ENCODE results near the gene TCTN1. TPM values are rescaled to one million over a fixed set of nuclear protein-coding genes. Genes with fewer than 3 reads are reported as not detected.
A peak's percentile ranks its signal among the peaks of the same experiment; 100 is the strongest.

Gene TCTN1
- total and polyA plus RNA-seq, 2 of the 13 experiments (the other 11 are each of a cell fraction or from before 2014, with no cell fraction given): 13.6 to 16.0 TPM

DNA sequence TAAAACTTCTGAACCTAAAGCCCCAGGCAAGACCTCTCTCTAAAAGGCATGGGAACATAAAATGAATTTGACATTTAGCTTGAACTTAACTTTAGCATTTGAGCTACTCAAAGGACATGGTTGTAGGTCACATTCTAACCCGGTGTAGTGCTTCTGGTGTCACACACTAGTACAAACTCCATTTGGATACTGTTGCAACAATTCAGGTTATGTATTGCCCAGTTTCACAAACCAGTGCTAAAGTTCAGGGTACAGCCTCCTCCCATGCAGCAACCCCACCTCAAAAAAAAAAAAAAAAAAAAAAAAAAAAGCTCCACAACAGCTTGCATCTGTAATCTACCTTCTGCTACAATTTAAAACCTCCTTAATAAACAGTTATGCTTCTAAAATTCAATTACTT lies 38.6 kb upstream of the TCTN1 start (continued):
- TF ChIP-seq, protein P1, sequence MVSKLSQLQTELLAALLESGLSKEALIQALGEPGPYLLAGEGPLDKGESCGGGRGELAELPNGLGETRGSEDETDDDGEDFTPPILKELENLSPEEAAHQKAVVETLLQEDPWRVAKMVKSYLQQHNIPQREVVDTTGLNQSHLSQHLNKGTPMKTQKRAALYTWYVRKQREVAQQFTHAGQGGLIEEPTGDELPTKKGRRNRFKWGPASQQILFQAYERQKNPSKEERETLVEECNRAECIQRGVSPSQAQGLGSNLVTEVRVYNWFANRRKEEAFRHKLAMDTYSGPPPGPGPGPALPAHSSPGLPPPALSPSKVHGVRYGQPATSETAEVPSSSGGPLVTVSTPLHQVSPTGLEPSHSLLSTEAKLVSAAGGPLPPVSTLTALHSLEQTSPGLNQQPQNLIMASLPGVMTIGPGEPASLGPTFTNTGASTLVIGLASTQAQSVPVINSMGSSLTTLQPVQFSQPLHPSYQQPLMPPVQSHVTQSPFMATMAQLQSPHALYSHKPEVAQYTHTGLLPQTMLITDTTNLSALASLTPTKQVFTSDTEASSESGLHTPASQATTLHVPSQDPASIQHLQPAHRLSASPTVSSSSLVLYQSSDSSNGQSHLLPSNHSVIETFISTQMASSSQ (IDR thresholded peaks at IDR 0.05; ENCODE audit: low read depth): peak; percentile 57
- TF ChIP-seq, protein P1 (CRISPR knock-in tag; IDR thresholded peaks at IDR 0.05; ENCODE audit: borderline replicate concordance): peak; percentile 40; the same call in 1 of the 2 replicates
- TF ChIP-seq SNAPC5 (CRISPR knock-in tag; IDR thresholded peaks at IDR 0.05; ENCODE audit: borderline replicate concordance) (no peak), ZNF124 (CRISPR knock-in tag; IDR thresholded peaks at IDR 0.05) (peak; percentile 63; the same call in 1 of the 2 replicates), ZNF446 (CRISPR knock-in tag; IDR thresholded peaks at IDR 0.05) (no peak), NONO (IDR thresholded peaks at IDR 0.05) (no peak), NONO (CRISPR knock-in tag; conservative IDR thresholded peaks at IDR 0.05) (0 out of 2 replicates have a peak, but pooled peaks have one; percentile 22), CC2D1A (CRISPR knock-in tag; IDR thresholded peaks at IDR 0.05) (no peak), MEF2D (CRISPR knock-in tag; IDR thresholded peaks at IDR 0.05) (0 out of 2 replicates have a peak, but pooled peaks have one; percentile 51), ZSCAN21 (CRISPR knock-in tag; IDR thresholded peaks at IDR 0.05; ENCODE audit: borderline replicate concordance) (0 out of 2 replicates have a peak, but pooled peaks have one; percentile 32), ATF6 (CRISPR knock-in tag; conservative IDR thresholded peaks at IDR 0.05) (no peak), FOXO1 (CRISPR knock-in tag; IDR thresholded peaks at IDR 0.05) (peak; percentile 82), MEIS2 (CRISPR knock-in tag; IDR thresholded peaks at IDR 0.05) (no peak), NFIC (IDR thresholded peaks at IDR 0.05; ENCODE audit: low read length) (peak; percentile 75), FOXJ3 (CRISPR knock-in tag; IDR thresholded peaks at IDR 0.05; ENCODE audit: borderline replicate concordance) (peak; percentile 80), SIX4 (CRISPR knock-in tag; IDR thresholded peaks at IDR 0.05) (peak; percentile 72; the same call in 1 of the 2 replicates), ZNF766 (CRISPR knock-in tag; IDR thresholded peaks at IDR 0.05; ENCODE audit: borderline replicate concordance) (no peak), ZNF891 (CRISPR knock-in tag; IDR thresholded peaks at IDR 0.05) (no peak), ESRRA (CRISPR knock-in tag; IDR thresholded peaks at IDR 0.05; ENCODE audit: low read depth) (peak; percentile 99), ZNF577 (CRISPR knock-in tag; IDR thresholded peaks at IDR 0.05; ENCODE audit: borderline replicate concordance, low read depth) (no peak), RFX1 (IDR thresholded peaks at IDR 0.05) (no peak), TSC22D2 (CRISPR knock-in tag; IDR thresholded peaks at IDR 0.05; ENCODE audit: borderline replicate concordance) (no peak), HNRNPH1 (optimal IDR thresholded peaks at IDR 0.05; ENCODE audit: low read depth, low read length) (no peak), HDAC2 (CRISPR knock-in tag; IDR thresholded peaks at IDR 0.05) (peak; percentile 92), HOXA3 (CRISPR knock-in tag; IDR thresholded peaks at IDR 0.05) (peak; percentile 69)
- TF ChIP-seq, protein P2, sequence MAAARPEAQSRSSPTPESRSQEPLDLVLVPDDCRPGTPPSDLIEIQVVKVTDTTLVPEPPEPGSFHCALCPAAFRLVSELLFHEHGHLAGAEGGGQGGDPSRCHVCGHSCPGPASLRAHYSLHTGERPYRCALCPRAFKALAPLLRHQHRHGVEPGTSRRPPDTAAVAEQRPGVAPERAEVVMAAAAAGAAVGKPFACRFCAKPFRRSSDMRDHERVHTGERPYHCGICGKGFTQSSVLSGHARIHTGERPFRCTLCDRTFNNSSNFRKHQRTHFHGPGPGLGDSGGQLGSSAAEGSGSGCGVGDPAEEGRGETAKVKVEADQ (CRISPR knock-in tag; IDR thresholded peaks at IDR 0.05; ENCODE audit: borderline replicate concordance): 0 out of 2 replicates have a peak, but pooled peaks have one; percentile 57
